Measurements from ENCODE around the gene MTA1. TPM values are rescaled to one million over a fixed set of nuclear protein-coding genes. Genes with fewer than 3 reads are reported as not detected.
A peak's percentile ranks its signal among the peaks of the same experiment; 100 is the strongest.

MTA1 gene
- total and polyA plus RNA-seq, 11 donors: 71.8 to 191 (median 109) TPM

DNA sequence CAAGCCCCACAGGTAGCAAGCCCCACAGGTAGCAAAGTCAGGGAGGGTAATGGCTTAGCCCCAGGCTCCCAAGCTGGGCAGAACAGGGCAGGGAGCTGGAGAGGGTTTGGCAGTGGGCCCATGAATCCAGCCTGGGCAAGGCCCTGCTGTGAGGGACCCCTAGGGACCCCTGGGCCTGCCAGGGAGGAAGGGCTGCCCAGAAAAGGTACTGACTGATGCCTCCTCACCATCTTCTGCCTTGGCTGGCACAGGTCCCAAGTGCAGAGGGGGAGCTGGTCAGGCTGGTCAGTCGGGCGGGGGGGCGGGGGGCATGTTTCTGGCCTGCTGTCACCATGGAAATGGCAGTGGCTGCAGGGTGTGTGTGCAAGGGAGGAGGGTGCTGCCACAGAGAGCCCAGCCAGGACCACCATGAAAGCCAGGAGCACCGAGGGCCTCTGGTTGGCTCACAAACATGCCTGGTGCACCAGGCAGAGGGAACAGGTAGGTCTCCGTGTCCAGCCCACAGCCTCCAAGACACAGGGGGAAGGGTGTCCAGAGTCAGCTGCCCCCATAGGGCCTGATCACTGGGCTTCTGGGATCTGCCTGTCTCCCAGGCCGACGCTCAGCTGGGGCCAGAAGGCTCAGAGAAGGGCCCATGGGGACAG, 53.5 kb downstream of the MTA1 start:
- WGBS, 4 donors: 19 to 29% (median 26%) methylated on average over 4 to 7 of the region's 7 CpGs
- Histone ChIP-seq H3K36me3 (peaks cover 0 to 10% (median 3%) of the 10 kb centered on the region in 9 donors), H3K27me3 (peaks cover 0 to 26% (median 0%) of the 10 kb centered on the region in 9 donors), H3K27ac (peak overlapping the region; percentile 87 to 100 (median 97)), H3K9me3 (no peaks in the 10 kb centered on the region), H3K4me3 (peak overlapping the region in 11 of 12 donors; percentile 43 to 100 (median 72)), H3K4me1 (peaks cover 0 to 80% (median 65%) of the 10 kb centered on the region in 12 donors)
- DNase-seq (peak in 3 of 5 donors; percentile 57 to 71 (median 57)), ATAC-seq (no peak)
- intact Hi-C loops (cut with DNase I): no loop called here
- TF ChIP-seq, protein P1, sequence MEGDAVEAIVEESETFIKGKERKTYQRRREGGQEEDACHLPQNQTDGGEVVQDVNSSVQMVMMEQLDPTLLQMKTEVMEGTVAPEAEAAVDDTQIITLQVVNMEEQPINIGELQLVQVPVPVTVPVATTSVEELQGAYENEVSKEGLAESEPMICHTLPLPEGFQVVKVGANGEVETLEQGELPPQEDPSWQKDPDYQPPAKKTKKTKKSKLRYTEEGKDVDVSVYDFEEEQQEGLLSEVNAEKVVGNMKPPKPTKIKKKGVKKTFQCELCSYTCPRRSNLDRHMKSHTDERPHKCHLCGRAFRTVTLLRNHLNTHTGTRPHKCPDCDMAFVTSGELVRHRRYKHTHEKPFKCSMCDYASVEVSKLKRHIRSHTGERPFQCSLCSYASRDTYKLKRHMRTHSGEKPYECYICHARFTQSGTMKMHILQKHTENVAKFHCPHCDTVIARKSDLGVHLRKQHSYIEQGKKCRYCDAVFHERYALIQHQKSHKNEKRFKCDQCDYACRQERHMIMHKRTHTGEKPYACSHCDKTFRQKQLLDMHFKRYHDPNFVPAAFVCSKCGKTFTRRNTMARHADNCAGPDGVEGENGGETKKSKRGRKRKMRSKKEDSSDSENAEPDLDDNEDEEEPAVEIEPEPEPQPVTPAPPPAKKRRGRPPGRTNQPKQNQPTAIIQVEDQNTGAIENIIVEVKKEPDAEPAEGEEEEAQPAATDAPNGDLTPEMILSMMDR (IDR thresholded peaks at IDR 0.05): no peak
- TF ChIP-seq POLR2A (IDR thresholded peaks at IDR 0.05): no peak

DNA sequence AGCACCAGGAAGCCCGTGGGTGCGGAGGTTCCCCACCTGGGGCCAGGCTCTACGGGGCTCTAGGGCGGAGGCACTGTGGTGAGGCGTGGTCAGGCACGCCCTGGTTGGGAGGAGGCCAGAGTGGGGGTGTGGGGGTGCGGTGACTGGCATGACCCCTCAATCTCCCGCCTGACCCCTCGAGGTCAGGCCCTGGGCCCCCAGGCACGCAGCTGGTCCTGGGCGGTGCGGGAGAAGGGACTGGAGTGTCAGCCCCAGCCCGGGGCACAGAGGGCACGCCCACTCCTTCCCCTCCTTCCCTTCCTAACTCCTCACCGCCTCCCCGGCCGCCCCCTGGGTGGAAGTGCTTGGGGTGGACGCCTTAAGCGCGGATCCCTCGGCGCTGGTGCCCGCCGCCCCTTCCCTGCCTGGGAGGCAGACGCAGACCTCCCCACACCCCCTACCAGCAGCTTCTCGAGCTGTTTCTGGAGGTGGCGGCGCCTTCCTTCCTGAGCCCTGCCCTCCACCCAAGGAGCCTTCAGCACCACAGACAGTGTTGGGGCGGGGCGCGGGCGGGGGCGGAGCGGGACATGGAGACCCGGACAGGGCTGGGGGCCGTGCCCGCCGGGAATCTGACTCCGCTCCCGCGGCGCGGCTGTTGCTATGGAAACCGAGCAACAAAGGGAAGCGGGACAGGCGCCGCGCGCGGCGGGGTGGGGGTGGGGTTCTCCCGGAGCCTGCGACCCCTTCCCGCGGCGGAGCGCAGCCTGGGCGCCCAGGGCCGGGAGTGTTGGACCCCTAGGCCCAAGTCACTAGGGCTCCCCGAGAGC, 54.3 kb downstream of the MTA1 start:
- intact Hi-C loops (cut with DNase I): loop anchor here in 2 of 10 donors (2.0 kb wide), 2 partner anchors 15 to 277 kb away; no protein-coding TSS in a partner anchor
- Histone ChIP-seq H3K36me3 (peaks cover 0 to 16% (median 7%) of the 10 kb centered on the region in 9 donors), H3K27ac (peak overlapping the region; percentile 87 to 100 (median 97)), H3K27me3 (peaks cover 0 to 26% (median 0%) of the 10 kb centered on the region in 9 donors), H3K9me3 (no peaks in the 10 kb centered on the region), H3K4me1 (peaks cover 0 to 80% (median 60%) of the 10 kb centered on the region in 12 donors), H3K4me3 (peak overlapping the region; percentile 43 to 100 (median 71))
- DNase-seq: peak; percentile 97 to 99 (median 98)
- WGBS, 4 donors: 1 to 5% (median 3%) methylated on average over 14 to 60 of the region's 60 CpGs
- TF ChIP-seq POLR2A (IDR thresholded peaks at IDR 0.05): peak in 1 of 2 donors; percentile 39
- TF ChIP-seq, protein P1 (IDR thresholded peaks at IDR 0.05): no peak
- ATAC-seq: peak; percentile 19 to 53 (median 50)

DNA sequence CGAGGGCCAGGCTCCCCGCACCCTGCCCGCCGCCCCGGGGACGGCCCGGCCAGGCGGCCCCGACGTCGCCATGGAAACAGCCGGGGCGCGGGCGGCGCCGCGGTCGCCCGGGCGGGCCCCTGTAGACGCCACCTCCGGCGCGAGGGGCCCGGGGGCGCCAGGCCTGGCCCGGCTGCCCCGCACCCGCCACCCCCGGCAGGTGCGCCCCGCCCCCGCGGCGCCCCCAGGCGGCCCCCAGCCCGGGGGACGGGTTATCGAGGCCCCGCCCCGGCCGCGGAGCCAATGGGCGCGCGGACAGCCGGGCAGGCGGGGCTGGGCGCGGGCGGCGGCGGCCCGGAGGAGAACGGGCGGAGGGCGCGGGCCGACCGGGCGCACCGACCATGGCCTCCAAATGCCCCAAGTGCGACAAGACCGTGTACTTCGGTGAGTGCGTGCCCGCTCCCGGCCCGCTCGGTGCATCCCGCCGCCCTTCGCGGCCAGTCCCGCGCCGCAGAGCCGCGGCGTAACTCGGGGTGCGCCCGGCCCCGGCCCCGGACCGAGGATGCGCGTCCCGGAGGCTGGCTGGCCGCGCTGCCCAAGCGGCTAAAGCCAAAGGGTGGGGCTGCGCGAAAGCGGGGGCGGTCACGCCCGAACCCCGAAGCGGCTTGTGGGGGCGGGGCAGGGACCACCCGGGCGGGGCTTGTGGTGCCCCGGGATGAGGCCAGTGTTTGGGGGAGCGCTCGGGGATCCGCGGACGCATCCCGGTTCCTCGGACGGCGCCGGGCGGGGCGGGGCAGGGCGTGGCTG, 55.0 kb downstream of the MTA1 start, which contains the start of gene CRIP2:
TSS of gene CRIP2 (plus strand) at position 339 of the 786 bp plus-strand sequence. CDS start at position 381, 42 bp downstream.
- Histone ChIP-seq H3K27me3 (peaks cover 0 to 30% (median 0%) of the 10 kb centered on the region in 9 donors), H3K36me3 (peaks cover 0 to 24% (median 13%) of the 10 kb centered on the region in 9 donors), H3K27ac (peak within 1 kb of the TSS; percentile 93 to 100 (median 99)), H3K4me1 (peaks cover 0 to 80% (median 56%) of the 10 kb centered on the region in 12 donors), H3K4me3 (peak within 1 kb of the TSS; percentile 72 to 100 (median 96)), H3K9me3 (no peaks in the 10 kb centered on the region)
- DNase-seq (peak in 4 of 5 donors; percentile 77 to 82 (median 80)), ATAC-seq (peak in 2 of 4 donors; percentile 2 to 16)
- 0 to 1% (median 1%) methylated on average over 15 to 118 of the region's 118 CpGs for WGBS, 4 donors
- intact Hi-C loops (cut with DNase I): loop anchor here in 2 of 10 donors (2.0 to 5.0 kb wide), 3 partner anchors 14 to 278 kb away; partner anchors contain the start of gene TEX22 (in 1 of the 2)
- TF ChIP-seq POLR2A (IDR thresholded peaks at IDR 0.05): peak; percentile 59 to 95
- TF ChIP-seq, protein P1 (IDR thresholded peaks at IDR 0.05): no peak

Data from heart left ventricle (tissue), 16 donors.